ENCODE results near the gene KLHDC8A. TPM values are rescaled to one million over a fixed set of nuclear protein-coding genes. Genes with fewer than 3 reads are reported as not detected.
"Not testable (repeated sequence)": the region's sequence is repeated elsewhere in the genome, so short reads cannot be mapped to it uniquely, and the experiment has no call there.

Gene KLHDC8A, protein sequence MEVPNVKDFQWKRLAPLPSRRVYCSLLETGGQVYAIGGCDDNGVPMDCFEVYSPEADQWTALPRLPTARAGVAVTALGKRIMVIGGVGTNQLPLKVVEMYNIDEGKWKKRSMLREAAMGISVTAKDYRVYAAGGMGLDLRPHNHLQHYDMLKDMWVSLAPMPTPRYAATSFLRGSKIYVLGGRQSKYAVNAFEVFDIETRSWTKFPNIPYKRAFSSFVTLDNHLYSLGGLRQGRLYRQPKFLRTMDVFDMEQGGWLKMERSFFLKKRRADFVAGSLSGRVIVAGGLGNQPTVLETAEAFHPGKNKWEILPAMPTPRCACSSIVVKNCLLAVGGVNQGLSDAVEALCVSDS
- total RNA-seq: under 1 TPM in 2 of 6 experiments, not detected in 4; 0.22 to 0.44 TPM
- long read RNA-seq: 0 reads

DNA sequence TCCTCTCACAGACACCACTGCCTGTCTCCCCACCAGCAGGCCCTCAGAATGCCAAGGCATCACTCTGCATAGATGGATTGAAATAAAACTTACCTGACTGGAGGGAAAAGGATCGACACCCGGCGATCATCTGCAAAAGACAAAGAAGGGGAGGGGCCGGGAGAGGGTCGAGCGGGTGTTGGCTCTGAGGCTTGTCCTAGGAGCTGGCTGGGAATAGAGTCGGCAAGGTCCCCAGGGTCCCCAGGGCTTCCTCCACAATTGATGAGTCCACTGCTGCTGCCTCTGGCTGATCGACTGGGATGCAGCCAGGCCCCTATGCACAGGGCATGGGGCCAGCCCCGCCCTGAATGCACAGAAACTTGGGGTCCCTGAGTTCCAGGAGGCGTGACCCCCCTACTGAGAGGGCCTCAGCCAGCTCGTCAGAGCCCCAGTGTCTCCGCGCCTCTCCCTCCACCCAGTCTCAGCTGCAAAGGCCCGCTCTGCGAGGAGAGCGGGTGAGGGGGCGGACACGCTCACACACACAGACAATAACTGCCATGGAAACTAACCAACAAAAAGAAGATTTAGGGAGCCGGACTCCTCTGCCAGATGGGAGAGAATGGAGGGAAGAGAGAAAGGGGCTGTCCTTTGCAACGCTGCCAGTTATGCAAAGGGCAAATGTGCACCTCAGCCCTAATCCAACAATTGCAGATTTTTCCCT is at the start of gene KLHDC8A:
Gene KLHDC8A (minus strand): TSS at position 483 of the 700 bp plus-strand sequence. CDS start 13,318 bp downstream, outside the sequence.
- intact Hi-C loops (cut with DNase I): loop anchor here in 1 of 2 donors (10.0 kb wide), 1 partner anchor 128 kb away; no protein-coding TSS in a partner anchor
- DNase-seq (no peak), ATAC-seq (no peak)
- Histone ChIP-seq H3K36me3 (no peaks in the 10 kb centered on the region), H3K27me3 (no peaks in the 10 kb centered on the region), H3K4me1 (no peaks in the 10 kb centered on the region), H3K9me3 (no peaks in the 10 kb centered on the region), H3K27ac (no peak within 1 kb of the TSS), H3K4me3 (no peak within 1 kb of the TSS)
- TF ChIP-seq POLR2A (IDR thresholded peaks at IDR 0.05): no peak
- TF ChIP-seq, protein P1, sequence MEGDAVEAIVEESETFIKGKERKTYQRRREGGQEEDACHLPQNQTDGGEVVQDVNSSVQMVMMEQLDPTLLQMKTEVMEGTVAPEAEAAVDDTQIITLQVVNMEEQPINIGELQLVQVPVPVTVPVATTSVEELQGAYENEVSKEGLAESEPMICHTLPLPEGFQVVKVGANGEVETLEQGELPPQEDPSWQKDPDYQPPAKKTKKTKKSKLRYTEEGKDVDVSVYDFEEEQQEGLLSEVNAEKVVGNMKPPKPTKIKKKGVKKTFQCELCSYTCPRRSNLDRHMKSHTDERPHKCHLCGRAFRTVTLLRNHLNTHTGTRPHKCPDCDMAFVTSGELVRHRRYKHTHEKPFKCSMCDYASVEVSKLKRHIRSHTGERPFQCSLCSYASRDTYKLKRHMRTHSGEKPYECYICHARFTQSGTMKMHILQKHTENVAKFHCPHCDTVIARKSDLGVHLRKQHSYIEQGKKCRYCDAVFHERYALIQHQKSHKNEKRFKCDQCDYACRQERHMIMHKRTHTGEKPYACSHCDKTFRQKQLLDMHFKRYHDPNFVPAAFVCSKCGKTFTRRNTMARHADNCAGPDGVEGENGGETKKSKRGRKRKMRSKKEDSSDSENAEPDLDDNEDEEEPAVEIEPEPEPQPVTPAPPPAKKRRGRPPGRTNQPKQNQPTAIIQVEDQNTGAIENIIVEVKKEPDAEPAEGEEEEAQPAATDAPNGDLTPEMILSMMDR (IDR thresholded peaks at IDR 0.05): no peak
- 33% methylated on average over 12 of the region's 20 CpGs for WGBS (ENCODE audit: insufficient coverage, low coverage, low lambda C conversion rate, missing lambda C conversion rate)

DNA sequence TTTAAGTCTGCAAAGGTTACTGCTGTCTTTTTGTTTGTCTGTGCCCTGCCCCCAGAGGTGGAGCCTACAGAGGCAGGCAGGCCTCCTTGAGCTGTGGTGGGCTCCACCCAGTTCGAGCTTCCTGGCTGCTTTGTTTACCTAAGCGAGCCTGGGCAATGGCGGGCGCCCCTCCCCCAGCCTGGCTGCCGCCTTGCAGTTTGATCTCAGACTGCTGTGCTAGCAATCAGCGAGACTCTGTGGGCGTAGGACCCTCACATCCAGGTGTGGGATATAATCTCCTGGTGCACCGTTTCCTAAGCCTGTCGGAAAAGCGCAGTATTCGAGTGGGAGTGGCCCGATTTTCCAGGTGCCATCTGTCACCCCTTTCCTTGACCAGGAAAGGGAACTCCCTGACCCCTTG is 49.5 kb upstream of the KLHDC8A start:
- 80% methylated on average over 1 of the region's 12 CpGs for WGBS (ENCODE audit: insufficient coverage, low coverage, low lambda C conversion rate, missing lambda C conversion rate)
- intact Hi-C loops (cut with DNase I); H3K9me3 ChIP-seq; H3K4me1 ChIP-seq; H3K36me3 ChIP-seq; H3K4me3 ChIP-seq; ATAC-seq; DNase-seq; H3K27ac ChIP-seq; H3K27me3 ChIP-seq: not testable (repeated sequence)

DNA sequence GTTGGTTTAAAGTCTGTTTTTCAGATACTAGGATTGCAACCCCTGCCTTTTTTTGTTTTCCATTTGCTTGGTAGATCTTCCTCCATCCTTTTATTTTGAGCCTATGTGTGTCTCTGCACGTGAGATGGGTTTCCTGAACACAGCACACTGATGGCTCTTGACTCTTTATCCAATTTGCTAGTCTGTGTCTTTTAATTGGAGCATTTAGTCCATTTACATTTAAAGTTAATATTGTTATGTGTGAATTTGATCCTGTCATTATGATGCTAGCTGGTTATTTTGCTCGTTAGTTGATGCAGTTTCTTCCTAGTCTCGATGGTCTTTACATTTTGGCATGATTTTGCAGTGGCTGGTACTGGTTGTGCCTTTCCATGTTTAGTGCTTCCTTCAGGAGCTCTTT is 47.8 kb upstream of the KLHDC8A start:
- DNase-seq; H3K4me3 ChIP-seq; H3K36me3 ChIP-seq; H3K9me3 ChIP-seq; ATAC-seq; H3K4me1 ChIP-seq; H3K27me3 ChIP-seq; H3K27ac ChIP-seq; intact Hi-C loops (cut with DNase I): not testable (repeated sequence)
- WGBS (ENCODE audit: insufficient coverage, low coverage, low lambda C conversion rate, missing lambda C conversion rate): 67% methylated on average over 2 of the region's 3 CpGs

DNA sequence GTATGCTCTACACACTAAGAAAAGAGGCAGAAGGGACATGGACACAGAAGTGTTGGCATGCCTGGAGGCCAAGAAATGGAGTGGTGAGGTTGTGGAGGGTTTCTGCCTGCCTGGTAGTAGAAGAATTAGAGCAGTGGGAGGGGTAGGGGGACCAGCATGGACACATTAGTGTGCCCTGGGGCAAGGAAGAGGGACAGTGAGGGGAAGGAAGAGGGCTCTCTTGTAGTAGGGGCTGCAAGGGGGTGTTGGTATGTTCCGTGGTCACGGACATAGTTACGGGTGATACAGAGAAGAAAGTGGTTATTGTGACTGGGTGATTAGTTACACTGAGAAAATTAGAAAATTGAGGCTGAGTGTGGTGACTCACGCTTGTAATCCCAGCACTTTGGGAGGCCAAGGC is 41.9 kb upstream of the KLHDC8A start:
- Histone ChIP-seq H3K27me3 (no peaks in the 10 kb centered on the region), H3K4me3 (no peak overlapping the region), H3K27ac (no peak overlapping the region), H3K4me1 (no peaks in the 10 kb centered on the region), H3K9me3 (no peaks in the 10 kb centered on the region), H3K36me3 (no peaks in the 10 kb centered on the region)
- ATAC-seq (no peak), DNase-seq (no peak)
- 79% methylated on average over 4 of the region's 4 CpGs for WGBS (ENCODE audit: insufficient coverage, low coverage, low lambda C conversion rate, missing lambda C conversion rate)
- TF ChIP-seq, protein P1 (IDR thresholded peaks at IDR 0.05): no peak
- intact Hi-C loops (cut with DNase I): no loop called here

DNA sequence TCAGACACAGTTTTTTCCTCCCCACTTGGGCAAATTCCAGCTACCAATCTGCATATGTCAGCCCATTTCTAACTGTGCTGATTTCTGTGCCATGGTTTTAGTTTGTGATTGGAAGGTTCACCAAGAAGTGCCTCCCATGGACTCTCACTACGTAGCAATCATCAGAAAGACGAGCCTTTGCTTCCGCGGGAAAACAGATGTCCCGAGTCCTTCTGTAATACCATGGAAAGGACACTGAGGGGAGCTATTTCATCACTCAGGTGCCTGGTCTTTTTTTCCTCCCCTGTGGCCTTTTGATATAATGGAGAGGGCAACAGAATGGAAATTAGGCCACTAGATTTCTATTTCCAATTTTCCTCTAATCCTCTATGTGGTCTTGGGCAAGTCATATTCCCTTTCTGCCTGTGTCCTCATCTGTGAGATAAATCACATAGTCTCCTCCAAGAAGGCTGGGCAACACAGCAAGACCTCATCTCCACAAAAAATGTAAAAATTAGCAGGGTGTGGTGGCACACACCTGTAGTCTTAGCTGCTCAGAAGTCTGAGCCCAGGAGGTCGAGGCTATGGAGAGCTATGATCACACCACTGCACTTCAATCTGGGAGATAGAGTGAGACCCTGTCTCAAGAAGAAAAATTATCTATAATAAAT is 40.4 kb upstream of the KLHDC8A start:
- ATAC-seq (peak; percentile 49 to 67 (median 62)), DNase-seq (no peak)
- Histone ChIP-seq H3K36me3 (no peaks in the 10 kb centered on the region), H3K27me3 (no peaks in the 10 kb centered on the region), H3K9me3 (no peaks in the 10 kb centered on the region), H3K27ac (no peak overlapping the region), H3K4me3 (no peak overlapping the region), H3K4me1 (no peaks in the 10 kb centered on the region)
- intact Hi-C loops (cut with DNase I): no loop called here
- TF ChIP-seq, protein P1 (IDR thresholded peaks at IDR 0.05): peak; percentile 39 to 53 (median 46)
- TF ChIP-seq POLR2A (IDR thresholded peaks at IDR 0.05): no peak
- 5% methylated on average over 6 of the region's 6 CpGs for WGBS (ENCODE audit: insufficient coverage, low coverage, low lambda C conversion rate, missing lambda C conversion rate)
